Fibroblast of mammary gland (primary cell): ENCODE measurements around the gene IGLL5.

Experiments used
- DNase-seq: peaks from one replicate; pipeline ENCODE4 v3.0.0-alpha.2; 2010; ENCODE audit warnings: low read depth
- H3K4me3 ChIP-seq: 2 replicates; pipeline ENCODE4 v1.5.1; 2011; ENCODE audit warnings: low read depth, mild to moderate bottlenecking, low read length, moderate library complexity; ENCODE audit not compliant: control insufficient read depth
- CTCF ChIP-seq: conservative IDR thresholded peaks from 2 replicates; pipeline ENCODE4 v1.5.1; 2011; ENCODE audit warnings: low read depth, low read length, inconsistent platforms; ENCODE audit not compliant: control insufficient read depth, insufficient read depth

IGLL5 gene

GRCh38 chr22:22935546-22936157, 48.0 kb downstream of the IGLL5 start:
- DNase-seq = no peak
- H3K4me3 ChIP-seq = no peak overlapping the region

DNA sequence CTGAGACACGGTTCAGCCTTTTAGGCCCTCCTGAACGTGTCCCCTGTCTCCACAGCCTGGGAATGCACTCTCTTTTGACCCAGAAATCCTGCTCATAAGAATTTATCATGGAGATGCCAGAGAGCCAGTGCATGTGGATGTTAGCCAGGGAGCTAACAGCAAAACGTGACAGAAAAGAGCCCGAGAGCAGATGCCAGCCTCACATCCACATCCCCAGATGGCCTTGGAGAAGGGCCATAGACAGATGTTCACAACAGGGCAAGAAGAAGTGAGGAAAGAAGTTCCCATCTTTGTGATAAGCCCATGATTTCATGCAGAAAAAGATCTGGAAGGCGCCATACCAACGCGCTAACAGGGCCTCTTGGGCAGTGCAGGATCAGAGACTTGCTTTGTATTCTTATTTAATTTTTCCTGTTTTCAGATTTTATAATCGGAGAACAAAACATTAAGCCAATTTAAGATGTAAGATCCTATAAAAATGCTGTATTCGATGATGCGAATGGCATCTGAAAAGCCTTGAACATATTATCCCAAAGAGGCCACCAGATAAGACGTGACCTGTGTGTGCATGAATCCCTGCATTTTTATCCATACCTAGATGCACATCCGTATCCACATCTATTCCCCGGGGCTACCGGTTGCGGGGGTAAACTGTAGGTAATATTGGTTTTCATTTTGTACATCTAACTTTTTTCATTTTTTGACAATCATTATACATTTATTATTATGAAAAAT, 48.7 kb downstream of the IGLL5 start:
- no peak for DNase-seq
- no peak overlapping the region for H3K4me3 ChIP-seq
- no peak for TF ChIP-seq CTCF

More at GRCh38 chr22:22935546-22936157, 48.0 kb downstream of the IGLL5 start:
- TF ChIP-seq CTCF = no peak

- H3K4me3 ChIP-seq = no peak overlapping the region
- no peak for TF ChIP-seq CTCF
- DNase-seq = no peak
Measured at GRCh38 chr22:22936915-22937656, 49.5 kb downstream of the IGLL5 start.

- no peak for DNase-seq
- TF ChIP-seq CTCF = no peak
- no peak overlapping the region for H3K4me3 ChIP-seq
Measured at GRCh38 chr22:22937894-22938480, 50.4 kb downstream of the IGLL5 start.

DNA sequence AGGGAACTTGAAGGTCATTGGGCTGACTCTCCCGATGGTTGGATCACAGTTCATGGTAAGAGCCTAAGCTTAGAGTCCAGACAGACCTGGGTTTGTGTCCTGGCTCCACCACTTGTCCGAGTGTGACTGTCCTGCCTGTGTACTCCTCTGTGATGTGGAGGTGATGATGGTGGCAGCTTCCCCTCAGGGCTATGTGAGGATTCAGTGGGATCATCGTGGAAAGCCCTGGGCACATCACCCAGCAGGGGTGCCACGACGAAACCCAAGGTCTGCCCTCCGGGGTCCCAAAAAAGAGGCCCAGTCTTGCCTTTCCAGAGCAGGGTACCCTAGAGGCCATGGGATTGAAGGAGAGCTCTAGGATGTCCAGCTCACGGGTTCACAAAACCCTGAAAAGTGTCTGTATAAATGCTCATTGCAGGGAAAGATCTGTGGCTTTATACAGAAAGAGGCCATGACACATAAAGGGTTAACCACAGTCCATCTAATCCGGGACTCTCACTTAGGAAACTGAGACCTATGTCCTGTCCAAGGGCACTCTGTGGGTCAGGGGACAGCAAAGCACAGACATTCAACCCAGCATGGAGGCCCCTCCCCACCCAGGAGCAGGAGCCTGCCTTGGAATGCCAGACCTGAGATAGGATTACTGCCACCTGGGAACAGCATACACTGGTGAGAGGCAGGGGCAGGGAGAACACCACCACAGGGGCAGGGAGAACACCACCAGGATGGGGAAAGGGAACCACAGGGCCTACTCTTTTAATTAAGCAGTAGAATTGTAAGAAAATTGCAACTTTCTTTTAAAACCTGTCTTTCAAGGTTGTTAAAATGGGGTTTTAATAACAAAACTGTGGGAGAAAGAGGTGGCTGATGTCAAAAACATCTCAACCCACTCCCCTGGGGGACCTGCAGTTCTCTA, 51.3 kb downstream of the IGLL5 start:
- no peak for TF ChIP-seq CTCF
- no peak overlapping the region for H3K4me3 ChIP-seq
- DNase-seq = no peak
